Urinary bladder (tissue), 4 donors: ENCODE data around the gene GARNL3. TPM values are rescaled to one million over a fixed set of nuclear protein-coding genes. Genes with fewer than 3 reads are reported as not detected.

Experiments used
- DNase-seq: peaks from one replicate; pipeline ENCODE4 v3.0.0-alpha.2; 2015; ENCODE audit errors: extremely low spot score
- H3K27ac ChIP-seq: one replicate; pipeline ENCODE4 v1.5.1; 2013; ENCODE audit warnings: low read depth, mild to moderate bottlenecking, moderate library complexity
- H3K36me3 ChIP-seq: one replicate; pipeline ENCODE4 v1.6.1; 2013; ENCODE audit warnings: mild to moderate bottlenecking, moderate library complexity; ENCODE audit not compliant: insufficient read depth
- H3K4me1 ChIP-seq: one replicate; pipeline ENCODE4 v1.6.1; 2013; ENCODE audit warnings: mild to moderate bottlenecking, moderate library complexity; ENCODE audit not compliant: insufficient read depth
- H3K4me3 ChIP-seq: one replicate; pipeline ENCODE4 v1.5.1; 2013; ENCODE audit warnings: low read depth, low read length
- WGBS: extraction: QIAGEN DNeasy Blood & Tissue Kit; methylation state at CpG from one replicate; pipeline ENCODE4 v1.1.7; 2013; 5-methylcytosine and 5-hydroxymethylcytosine counted together
- polyA plus RNA-seq: library from polyadenylated mRNA; stranded (reverse); fragments of 200-250 nt; gene quantifications from one replicate; pipeline ENCODE4 v1.2.3, GENCODE V29; 2013
- total RNA-seq: library from RNA; depleted of rRNA; stranded (reverse); fragments of >200 nt; gene quantifications from one replicate; pipeline ENCODE4 v1.2.3, GENCODE V29; 2014
- donor health status: healthy with polysubstance abuse.
- donor health status: healthy.

The GARNL3 gene
- total and polyA plus RNA-seq, 2 donors: 22.0 to 58.0 TPM

GRCh38 chr9:127368852-127369402 lies 104.4 kb downstream of the GARNL3 start:
- Histone ChIP-seq H3K27ac (no peak overlapping the region), H3K36me3 (no peaks in the 10 kb centered on the region), H3K4me1 (no peaks in the 10 kb centered on the region), H3K4me3 (no peak overlapping the region)
- no peak for DNase-seq
- WGBS: 72% methylated on average over 6 of the region's 6 CpGs

- no peaks in the 10 kb centered on the region for H3K36me3 ChIP-seq
- DNase-seq: no peak
- H3K4me1 ChIP-seq: no peaks in the 10 kb centered on the region
- WGBS: 93% methylated on average over 8 of the region's 8 CpGs
- H3K4me3 ChIP-seq: no peak overlapping the region
- no peak overlapping the region for H3K27ac ChIP-seq
These were observed 104.9 kb downstream of the GARNL3 start for GRCh38 chr9:127369428-127369827.

GRCh38 chr9:127370147-127370579 lies 105.6 kb downstream of the GARNL3 start:
- Histone ChIP-seq H3K27ac (no peak overlapping the region), H3K36me3 (no peaks in the 10 kb centered on the region), H3K4me3 (no peak overlapping the region), H3K4me1 (no peaks in the 10 kb centered on the region)
- whole genome bisulfite sequencing: 47% methylated on average over 7 of the region's 7 CpGs
- no peak for DNase-seq

- no peak overlapping the region for H3K4me3 ChIP-seq
- H3K27ac ChIP-seq: no peak overlapping the region
- H3K36me3 ChIP-seq: no peaks in the 10 kb centered on the region
- WGBS: 81% methylated on average over 13 of the region's 13 CpGs
- DNase-seq: no peak
- H3K4me1 ChIP-seq: no peaks in the 10 kb centered on the region
These were observed 106.4 kb downstream of the GARNL3 start for GRCh38 chr9:127370672-127371648.

- Histone ChIP-seq H3K4me3 (no peak overlapping the region), H3K4me1 (no peaks in the 10 kb centered on the region), H3K36me3 (no peaks in the 10 kb centered on the region), H3K27ac (no peak overlapping the region)
- DNase-seq: no peak
- 95% methylated on average over 3 of the region's 3 CpGs for WGBS
These were observed 115.9 kb downstream of the GARNL3 start for GRCh38 chr9:127380479-127380878.

- H3K36me3 ChIP-seq: no peaks in the 10 kb centered on the region
These were observed 118.0 kb downstream of the GARNL3 start for GRCh38 chr9:127382541-127382940.

GRCh38 chr9:127384016-127384730 lies 119.6 kb downstream of the GARNL3 start:
- WGBS: 85% methylated on average over 11 of the region's 11 CpGs
- H3K4me3 ChIP-seq: no peak overlapping the region
- H3K36me3 ChIP-seq: no peaks in the 10 kb centered on the region
- H3K4me1 ChIP-seq: no peaks in the 10 kb centered on the region
- no peak overlapping the region for H3K27ac ChIP-seq
- no peak for DNase-seq

More at GRCh38 chr9:127382541-127382940, 118.0 kb downstream of the GARNL3 start:
- H3K4me1 ChIP-seq: no peaks in the 10 kb centered on the region
- DNase-seq: no peak
- no peak overlapping the region for H3K4me3 ChIP-seq
- H3K27ac ChIP-seq: no peak overlapping the region
- 88% methylated on average over 2 of the region's 2 CpGs for whole genome bisulfite sequencing

- no peak for DNase-seq
- no peak overlapping the region for H3K4me3 ChIP-seq
- no peaks in the 10 kb centered on the region for H3K36me3 ChIP-seq
- no peak overlapping the region for H3K27ac ChIP-seq
- H3K4me1 ChIP-seq: no peaks in the 10 kb centered on the region
- 88% methylated on average over 13 of the region's 13 CpGs for WGBS
These were observed 120.3 kb downstream of the GARNL3 start for GRCh38 chr9:127384901-127385300.

GRCh38 chr9:127386249-127386648 lies 121.7 kb downstream of the GARNL3 start:
- H3K4me3 ChIP-seq: no peak overlapping the region
- no peak for DNase-seq
- WGBS: 72% methylated on average over 4 of the region's 4 CpGs
- no peaks in the 10 kb centered on the region for H3K36me3 ChIP-seq
- H3K4me1 ChIP-seq: no peaks in the 10 kb centered on the region
- H3K27ac ChIP-seq: no peak overlapping the region

GRCh38 chr9:127386981-127387380 lies 122.4 kb downstream of the GARNL3 start:
- Histone ChIP-seq H3K4me1 (no peaks in the 10 kb centered on the region), H3K36me3 (no peaks in the 10 kb centered on the region), H3K27ac (no peak overlapping the region), H3K4me3 (no peak overlapping the region)
- no peak for DNase-seq
- WGBS: 90% methylated on average over 10 of the region's 10 CpGs

- H3K4me3 ChIP-seq: no peak overlapping the region
- H3K4me1 ChIP-seq: no peaks in the 10 kb centered on the region
- no peaks in the 10 kb centered on the region for H3K36me3 ChIP-seq
- H3K27ac ChIP-seq: no peak overlapping the region
- WGBS: 26% methylated on average over 10 of the region's 10 CpGs
- DNase-seq: peak; percentile 80
These were observed 123.7 kb downstream of the GARNL3 start for GRCh38 chr9:127388037-127388855.

- Histone ChIP-seq H3K27ac (peak overlapping the region; percentile 26), H3K36me3 (no peaks in the 10 kb centered on the region), H3K4me1 (no peaks in the 10 kb centered on the region), H3K4me3 (no peak overlapping the region)
- 45% methylated on average over 6 of the region's 6 CpGs for WGBS
- DNase-seq: no peak
These were observed 124.3 kb downstream of the GARNL3 start for GRCh38 chr9:127388856-127389238.
